ENCODE data around the gene HSH2D. TPM values are rescaled to one million over a fixed set of nuclear protein-coding genes. Genes with fewer than 3 reads are reported as not detected.
A peak's percentile ranks its signal among the peaks of the same experiment; 100 is the strongest.

The HSH2D gene
- total and polyA plus RNA-seq, 2 of the 13 experiments (the other 11 are each of a cell fraction or from before 2014, with no cell fraction given), result 0.69 to 3.2 TPM

DNA sequence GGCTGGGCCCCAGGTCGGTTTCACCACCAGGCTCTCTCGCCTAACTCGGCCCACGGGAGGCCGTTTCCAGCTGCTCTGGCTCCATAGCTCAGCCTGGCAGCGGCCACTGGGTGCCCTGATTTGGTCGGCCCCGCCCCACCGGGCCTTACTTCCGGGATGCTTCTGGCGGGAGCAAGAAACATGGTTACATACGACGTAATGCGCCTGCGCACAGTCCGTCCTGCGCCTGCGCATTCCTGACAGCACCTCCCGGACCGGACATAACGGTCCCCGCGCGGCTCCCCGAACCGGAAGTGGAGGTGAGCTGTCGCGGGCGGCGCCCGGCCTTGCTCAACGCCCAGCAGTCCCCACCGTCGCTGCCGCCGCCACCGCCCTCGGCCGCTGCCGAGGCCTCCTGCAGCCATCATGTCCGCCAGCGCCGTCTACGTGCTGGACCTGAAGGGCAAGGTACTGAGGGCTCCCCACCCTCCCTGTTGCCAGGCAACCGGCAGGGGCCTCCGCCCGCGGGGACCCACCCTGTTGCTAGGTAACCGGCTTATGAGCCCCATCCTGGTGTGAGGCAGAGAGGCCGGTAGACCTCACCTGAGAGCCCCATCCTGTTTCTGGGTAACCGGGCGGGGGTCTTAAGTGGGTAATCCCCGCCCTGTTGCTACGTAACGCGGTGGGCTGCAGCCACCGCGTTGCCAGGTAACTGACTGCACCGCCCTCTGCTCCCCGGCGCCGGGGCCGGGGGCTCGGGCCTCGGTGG is 54.3 kb downstream of the HSH2D start, which contains the start of gene AP1M1 (continued):
- TF ChIP-seq, protein P1, sequence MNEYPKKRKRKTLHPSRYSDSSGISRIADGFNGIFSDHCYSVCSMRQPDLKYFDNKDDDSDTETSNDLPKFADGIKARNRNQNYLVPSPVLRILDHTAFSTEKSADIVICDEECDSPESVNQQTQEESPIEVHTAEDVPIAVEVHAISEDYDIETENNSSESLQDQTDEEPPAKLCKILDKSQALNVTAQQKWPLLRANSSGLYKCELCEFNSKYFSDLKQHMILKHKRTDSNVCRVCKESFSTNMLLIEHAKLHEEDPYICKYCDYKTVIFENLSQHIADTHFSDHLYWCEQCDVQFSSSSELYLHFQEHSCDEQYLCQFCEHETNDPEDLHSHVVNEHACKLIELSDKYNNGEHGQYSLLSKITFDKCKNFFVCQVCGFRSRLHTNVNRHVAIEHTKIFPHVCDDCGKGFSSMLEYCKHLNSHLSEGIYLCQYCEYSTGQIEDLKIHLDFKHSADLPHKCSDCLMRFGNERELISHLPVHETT (CRISPR knock-in tag; conservative IDR thresholded peaks at IDR 0.05), result peak; percentile 60; the same call in 1 of the 2 replicates
- TF ChIP-seq MIER2 (CRISPR knock-in tag; IDR thresholded peaks at IDR 0.05) (no peak; the same call in 1 of the 2 replicates), GLI4 (CRISPR knock-in tag; IDR thresholded peaks at IDR 0.05; ENCODE audit: borderline replicate concordance) (0 out of 2 replicates have a peak, but pooled peaks have one; percentile 66), ZNF768 (CRISPR knock-in tag; IDR thresholded peaks at IDR 0.05) (peak; percentile 31; the same call in 1 of the 2 replicates), GABPA (IDR thresholded peaks at IDR 0.05; ENCODE audit: low read depth, low read length) (peak; percentile 95), GABPA (CRISPR knock-in tag; IDR thresholded peaks at IDR 0.05; ENCODE audit: low read depth) (peak; percentile 93), RFX3 (CRISPR knock-in tag; IDR thresholded peaks at IDR 0.05) (peak; percentile 81; the same call in 1 of the 2 replicates), TBX2 (CRISPR knock-in tag; IDR thresholded peaks at IDR 0.05; ENCODE audit: borderline replicate concordance) (peak; percentile 37; the same call in 1 of the 2 replicates), CC2D1A (CRISPR knock-in tag; IDR thresholded peaks at IDR 0.05) (no peak), SPEN (CRISPR knock-in tag; IDR thresholded peaks at IDR 0.05; ENCODE audit: low read depth) (peak; percentile 93), RFX5 (IDR thresholded peaks at IDR 0.05; ENCODE audit: low read depth, low read length) (peak; percentile 30; the same call in 1 of the 2 replicates), NCOA5 (CRISPR knock-in tag; IDR thresholded peaks at IDR 0.05) (no peak), CEBPG (CRISPR knock-in tag; IDR thresholded peaks at IDR 0.05) (0 out of 2 replicates have a peak, but pooled peaks have one; percentile 52), ZNF333 (CRISPR knock-in tag; IDR thresholded peaks at IDR 0.05; ENCODE audit: borderline replicate concordance) (no peak; the same call in 1 of the 2 replicates), AHR (CRISPR knock-in tag; IDR thresholded peaks at IDR 0.05) (0 out of 2 replicates have a peak, but pooled peaks have one; percentile 39), ZNF326 (CRISPR knock-in tag; IDR thresholded peaks at IDR 0.05; ENCODE audit: borderline replicate concordance) (no peak), SALL1 (CRISPR knock-in tag; IDR thresholded peaks at IDR 0.05) (peak; percentile 68), ATAD3A (CRISPR knock-in tag; IDR thresholded peaks at IDR 0.05) (no peak)
- TF ChIP-seq, protein P2, sequence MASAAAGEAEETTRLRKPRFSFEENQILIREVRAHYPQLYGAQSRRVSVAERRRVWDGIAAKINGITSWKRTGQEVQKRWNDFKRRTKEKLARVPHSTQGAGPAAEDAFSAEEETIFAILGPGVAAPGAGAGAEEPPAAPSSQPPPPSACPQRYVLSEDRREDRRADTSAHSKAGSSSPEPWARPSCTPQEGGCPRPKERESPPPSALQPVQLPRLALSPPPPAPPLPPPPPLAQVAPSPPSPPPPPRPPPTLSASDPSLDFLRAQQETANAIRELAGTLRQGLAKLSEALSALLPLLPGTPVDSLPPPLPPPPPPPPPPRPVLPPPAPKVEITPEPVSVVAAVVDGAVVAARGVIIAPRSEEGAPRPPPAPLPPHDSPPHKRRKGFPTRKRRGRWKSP (CRISPR knock-in tag; IDR thresholded peaks at IDR 0.05), result 0 out of 2 replicates have a peak, but pooled peaks have one; percentile 59
- TF ChIP-seq, protein P3, sequence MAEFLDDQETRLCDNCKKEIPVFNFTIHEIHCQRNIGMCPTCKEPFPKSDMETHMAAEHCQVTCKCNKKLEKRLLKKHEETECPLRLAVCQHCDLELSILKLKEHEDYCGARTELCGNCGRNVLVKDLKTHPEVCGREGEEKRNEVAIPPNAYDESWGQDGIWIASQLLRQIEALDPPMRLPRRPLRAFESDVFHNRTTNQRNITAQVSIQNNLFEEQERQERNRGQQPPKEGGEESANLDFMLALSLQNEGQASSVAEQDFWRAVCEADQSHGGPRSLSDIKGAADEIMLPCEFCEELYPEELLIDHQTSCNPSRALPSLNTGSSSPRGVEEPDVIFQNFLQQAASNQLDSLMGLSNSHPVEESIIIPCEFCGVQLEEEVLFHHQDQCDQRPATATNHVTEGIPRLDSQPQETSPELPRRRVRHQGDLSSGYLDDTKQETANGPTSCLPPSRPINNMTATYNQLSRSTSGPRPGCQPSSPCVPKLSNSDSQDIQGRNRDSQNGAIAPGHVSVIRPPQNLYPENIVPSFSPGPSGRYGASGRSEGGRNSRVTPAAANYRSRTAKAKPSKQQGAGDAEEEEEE (CRISPR knock-in tag; IDR thresholded peaks at IDR 0.05; ENCODE audit: borderline replicate concordance), result no peak
- TF ChIP-seq, protein P4, sequence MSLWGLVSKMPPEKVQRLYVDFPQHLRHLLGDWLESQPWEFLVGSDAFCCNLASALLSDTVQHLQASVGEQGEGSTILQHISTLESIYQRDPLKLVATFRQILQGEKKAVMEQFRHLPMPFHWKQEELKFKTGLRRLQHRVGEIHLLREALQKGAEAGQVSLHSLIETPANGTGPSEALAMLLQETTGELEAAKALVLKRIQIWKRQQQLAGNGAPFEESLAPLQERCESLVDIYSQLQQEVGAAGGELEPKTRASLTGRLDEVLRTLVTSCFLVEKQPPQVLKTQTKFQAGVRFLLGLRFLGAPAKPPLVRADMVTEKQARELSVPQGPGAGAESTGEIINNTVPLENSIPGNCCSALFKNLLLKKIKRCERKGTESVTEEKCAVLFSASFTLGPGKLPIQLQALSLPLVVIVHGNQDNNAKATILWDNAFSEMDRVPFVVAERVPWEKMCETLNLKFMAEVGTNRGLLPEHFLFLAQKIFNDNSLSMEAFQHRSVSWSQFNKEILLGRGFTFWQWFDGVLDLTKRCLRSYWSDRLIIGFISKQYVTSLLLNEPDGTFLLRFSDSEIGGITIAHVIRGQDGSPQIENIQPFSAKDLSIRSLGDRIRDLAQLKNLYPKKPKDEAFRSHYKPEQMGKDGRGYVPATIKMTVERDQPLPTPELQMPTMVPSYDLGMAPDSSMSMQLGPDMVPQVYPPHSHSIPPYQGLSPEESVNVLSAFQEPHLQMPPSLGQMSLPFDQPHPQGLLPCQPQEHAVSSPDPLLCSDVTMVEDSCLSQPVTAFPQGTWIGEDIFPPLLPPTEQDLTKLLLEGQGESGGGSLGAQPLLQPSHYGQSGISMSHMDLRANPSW (CRISPR knock-in tag; IDR thresholded peaks at IDR 0.05; ENCODE audit: borderline replicate concordance), result no peak; the same call in 1 of the 2 replicates
- TF ChIP-seq, protein P5, sequence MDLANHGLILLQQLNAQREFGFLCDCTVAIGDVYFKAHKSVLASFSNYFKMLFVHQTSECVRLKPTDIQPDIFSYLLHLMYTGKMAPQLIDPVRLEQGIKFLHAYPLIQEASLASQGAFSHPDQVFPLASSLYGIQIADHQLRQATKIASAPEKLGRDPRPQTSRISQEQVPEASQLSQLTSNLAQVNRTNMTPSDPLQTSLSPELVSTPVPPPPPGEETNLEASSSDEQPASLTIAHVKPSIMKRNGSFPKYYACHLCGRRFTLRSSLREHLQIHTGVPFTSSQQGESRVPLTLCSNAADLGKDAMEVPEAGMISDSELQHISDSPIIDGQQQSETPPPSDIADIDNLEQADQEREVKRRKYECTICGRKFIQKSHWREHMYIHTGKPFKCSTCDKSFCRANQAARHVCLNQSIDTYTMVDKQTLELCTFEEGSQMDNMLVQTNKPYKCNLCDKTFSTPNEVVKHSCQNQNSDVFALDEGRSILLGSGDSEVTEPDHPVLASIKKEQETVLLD (CRISPR knock-in tag; IDR thresholded peaks at IDR 0.05; ENCODE audit: low read depth), result no peak
